Measurements from ENCODE around the gene HACD2.

HACD2 gene

DNA sequence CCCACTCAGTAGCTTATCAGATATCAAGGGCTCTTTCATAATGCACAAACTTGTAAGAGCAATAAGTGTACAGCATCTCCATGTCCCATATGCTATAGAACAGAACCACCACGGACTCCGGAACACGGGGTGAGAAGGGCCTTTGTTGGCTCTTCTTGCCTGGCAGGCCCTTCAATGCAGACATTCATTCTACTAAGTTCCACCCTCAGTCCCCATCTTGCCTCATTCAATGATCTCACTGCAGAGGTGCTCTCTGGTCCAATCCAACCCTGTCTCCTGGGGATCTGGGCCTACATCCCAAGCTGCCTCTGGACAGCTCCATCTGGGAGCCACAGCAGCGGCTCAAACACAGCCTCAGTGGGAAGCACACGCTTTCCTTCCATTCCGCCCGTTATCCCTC, 16.8 kb downstream of the HACD2 start:
- no peak for DNase-seq

DNA sequence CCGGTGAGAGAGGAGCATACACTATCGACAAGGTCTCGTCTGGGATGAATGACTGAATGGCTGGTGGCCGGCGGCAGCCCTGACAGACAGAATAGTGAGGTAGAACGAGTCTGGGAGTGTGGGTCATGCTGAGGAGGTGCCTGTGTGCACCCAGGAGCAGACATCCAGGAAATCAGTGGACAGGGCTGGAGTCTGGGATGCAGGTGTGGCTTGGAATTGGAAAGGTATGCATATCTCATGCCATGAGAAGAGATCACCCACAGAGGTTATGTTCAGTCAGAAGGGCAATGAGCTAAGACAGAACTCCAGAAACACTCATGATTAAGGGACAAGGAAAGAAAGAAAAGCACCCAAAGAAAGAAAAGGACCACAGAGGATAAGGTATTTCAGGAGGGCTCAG, 20.8 kb downstream of the HACD2 start:
- no peak for DNase-seq

DNA sequence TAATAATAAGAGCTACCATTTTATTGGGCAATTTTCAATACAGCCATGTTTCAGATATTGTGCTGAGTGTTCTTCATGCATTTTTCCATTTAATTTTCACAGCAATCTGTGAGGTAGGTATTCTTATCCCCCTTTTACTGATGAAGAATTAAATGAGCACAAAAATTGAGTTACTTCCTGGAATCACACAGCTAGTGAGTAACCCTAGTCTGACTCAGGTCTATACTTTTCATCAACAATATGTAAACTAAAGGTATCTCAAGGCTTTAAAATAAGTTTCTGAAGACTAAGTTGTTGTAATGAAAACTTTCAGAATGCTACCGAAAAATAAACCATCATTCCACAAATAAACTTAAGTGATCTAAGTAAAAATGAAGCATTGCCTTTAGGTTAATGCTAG, 22.3 kb downstream of the HACD2 start:
- DNase-seq: no peak

- no peak for DNase-seq
Measured at GRCh38 chr3:123561188-123561587, 23.7 kb downstream of the HACD2 start.

GRCh38 chr3:123559040-123559861, 25.6 kb downstream of the HACD2 start:
- peak; percentile 67 for DNase-seq

- no peak for DNase-seq
Measured at GRCh38 chr3:123553536-123553935, 31.3 kb downstream of the HACD2 start.

DNA sequence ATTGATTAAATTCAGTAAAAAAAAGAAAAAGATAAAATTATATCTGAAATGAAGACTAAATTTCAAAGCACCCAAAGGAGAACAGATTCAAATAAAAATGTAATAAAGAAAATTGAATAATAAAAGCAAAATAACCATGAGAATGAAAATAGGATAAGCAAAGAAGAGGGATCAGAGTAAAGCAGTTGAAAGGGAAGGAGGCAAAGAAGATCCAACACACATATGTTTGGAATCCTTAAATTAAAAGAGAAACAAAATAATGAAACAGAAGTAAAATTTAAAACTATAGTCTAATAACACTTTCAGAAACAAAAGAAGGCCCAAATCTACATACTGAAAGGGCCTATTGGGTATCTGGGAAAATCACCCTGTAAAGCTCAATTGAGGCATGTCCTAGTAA, 32.1 kb downstream of the HACD2 start:
- DNase-seq: no peak

DNA sequence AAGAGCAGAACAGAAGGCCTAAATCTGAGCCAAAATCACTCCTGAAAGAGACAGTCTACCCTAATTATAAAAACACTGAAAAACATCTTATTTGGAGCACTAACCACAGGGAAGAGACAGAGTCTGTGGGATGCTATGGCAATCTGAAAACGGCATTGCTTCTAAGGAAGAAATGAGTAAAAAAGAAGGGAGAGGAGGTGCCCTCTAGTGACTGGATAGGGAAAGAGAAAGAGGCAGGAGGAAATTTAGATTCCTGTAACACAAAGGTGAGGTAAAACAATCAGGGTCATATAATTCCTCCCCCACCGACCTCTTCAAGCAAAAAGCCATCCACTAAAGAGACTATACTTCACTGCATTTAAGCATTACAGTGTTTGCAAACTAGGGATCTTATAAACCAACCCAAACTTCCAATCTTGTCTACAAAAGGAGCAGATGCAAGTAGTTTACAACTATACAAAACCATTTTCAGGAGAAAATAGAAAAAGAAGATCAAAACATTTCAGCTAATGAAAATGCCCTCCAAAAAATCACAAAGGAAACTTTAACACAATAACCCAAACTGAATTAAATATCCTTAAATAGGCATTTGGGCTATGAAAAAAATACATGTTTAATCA, 32.6 kb downstream of the HACD2 start:
- peak; percentile 14 for DNase-seq

GRCh38 chr3:123547881-123548519, 36.9 kb downstream of the HACD2 start:
- DNase-seq: no peak

GRCh38 chr3:123546133-123546755, 38.6 kb downstream of the HACD2 start:
- no peak for DNase-seq

DNA sequence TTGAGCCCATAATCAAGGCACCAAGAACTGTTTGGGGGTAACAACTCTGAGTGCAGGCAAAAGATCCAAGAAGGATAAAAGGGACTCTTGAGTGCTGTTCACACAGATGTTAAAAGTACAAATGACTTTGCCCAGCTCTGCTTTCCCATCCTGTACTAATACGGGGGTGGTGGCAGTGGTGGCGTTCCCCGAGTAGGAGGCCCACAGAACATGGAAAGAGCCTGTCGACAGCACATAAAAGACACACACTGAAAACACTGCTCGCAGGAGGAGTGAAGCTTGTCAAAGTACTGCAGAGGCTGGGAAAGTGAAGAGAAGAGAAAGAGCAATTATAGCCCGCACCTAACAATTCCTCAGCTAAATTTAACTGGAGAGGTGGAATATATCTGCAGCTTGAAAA, 40.9 kb downstream of the HACD2 start:
- DNase-seq: no peak

DNA sequence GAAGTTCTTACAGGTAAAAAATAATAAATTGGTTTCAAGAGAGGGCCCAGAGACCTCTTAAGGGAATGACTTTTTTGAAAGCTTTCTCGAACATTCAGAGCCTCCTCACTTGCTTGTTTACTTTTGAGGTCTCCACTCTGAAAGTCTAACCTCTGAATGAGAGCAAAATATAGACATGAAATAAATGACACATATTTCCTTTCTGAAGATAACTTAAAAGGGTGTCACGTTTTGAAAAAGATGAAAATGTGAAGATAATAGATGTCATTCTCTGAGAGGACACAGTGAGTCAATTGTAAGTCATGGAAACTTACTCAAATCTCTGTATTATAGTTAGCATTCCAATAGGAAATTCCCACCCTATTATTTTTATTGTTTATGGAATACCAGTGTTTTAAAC, 44.6 kb downstream of the HACD2 start:
- no peak for DNase-seq

GRCh38 chr3:123536153-123536895, 48.5 kb downstream of the HACD2 start:
- no peak for DNase-seq

GRCh38 chr3:123535580-123535979, 49.3 kb downstream of the HACD2 start:
- no peak for DNase-seq

- no peak for DNase-seq
Measured at GRCh38 chr3:123534264-123534663, 50.6 kb downstream of the HACD2 start.

DNA sequence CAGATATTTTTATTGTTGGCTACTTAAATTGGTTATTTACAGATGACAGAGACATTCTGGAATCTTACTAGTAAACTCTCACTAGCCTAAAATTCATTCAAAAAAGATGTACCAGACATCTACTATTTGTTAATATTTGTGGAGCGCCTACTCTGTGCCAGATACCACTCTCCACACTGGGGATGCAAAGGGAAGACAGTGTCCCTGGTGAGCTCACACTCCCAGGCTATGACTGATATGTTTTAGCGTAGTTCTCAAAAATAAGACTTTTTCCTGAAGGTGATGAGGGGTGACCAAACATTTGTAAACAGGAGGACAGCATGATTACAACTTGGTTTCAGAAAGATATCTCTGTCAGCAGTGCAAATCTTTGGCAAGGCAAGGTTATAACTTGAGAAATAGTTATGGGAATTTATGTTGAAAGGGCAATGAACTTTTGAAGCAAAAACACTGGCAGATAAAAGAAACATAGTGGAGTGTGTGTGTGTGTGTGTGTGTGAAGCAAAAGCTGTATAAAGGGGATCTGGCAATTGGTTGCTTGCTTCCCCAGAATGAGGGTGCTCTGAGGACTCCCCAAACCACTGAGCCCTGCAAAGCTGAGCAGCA, 51.2 kb downstream of the HACD2 start:
- DNase-seq: no peak

GRCh38 chr3:123528130-123528529, 56.7 kb downstream of the HACD2 start:
- no peak for DNase-seq

DNA sequence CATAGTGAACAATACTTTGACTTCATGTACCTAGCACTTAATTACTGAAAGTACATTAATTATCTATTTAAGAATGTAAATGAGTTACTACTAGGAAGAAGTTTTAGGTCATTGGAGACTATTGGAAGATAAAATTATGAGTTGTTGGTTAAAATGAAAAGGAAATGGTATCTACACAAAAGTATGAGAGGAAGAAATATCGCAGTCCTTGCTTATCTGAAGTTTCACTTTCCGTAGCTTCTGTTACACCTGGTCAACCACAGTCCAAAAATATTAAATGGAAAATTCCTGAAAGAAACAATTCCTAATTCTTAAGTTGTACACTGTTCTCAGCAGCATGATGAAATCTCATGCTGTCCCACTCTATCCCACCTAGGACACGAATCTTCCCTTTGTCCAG, 57.8 kb downstream of the HACD2 start:
- no peak for DNase-seq

DNA sequence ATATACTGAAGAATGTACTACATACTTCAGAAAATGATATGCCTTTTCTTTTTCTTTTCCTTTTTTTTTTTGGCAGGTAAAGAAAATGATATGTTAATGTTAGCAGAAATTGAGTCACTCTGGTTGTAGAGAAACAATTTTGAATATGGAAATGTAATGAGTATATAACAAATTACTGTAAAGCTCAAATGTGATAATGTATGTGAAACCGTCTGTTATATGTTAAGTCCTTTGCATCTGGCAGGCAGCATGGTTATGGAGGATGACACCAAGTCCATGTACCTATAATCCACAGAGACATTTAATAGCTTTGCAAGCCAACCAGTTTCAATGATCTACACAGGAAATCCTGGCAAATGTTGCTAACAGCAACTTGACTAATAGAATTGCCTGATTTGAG, 58.4 kb downstream of the HACD2 start:
- no peak for DNase-seq

DNA sequence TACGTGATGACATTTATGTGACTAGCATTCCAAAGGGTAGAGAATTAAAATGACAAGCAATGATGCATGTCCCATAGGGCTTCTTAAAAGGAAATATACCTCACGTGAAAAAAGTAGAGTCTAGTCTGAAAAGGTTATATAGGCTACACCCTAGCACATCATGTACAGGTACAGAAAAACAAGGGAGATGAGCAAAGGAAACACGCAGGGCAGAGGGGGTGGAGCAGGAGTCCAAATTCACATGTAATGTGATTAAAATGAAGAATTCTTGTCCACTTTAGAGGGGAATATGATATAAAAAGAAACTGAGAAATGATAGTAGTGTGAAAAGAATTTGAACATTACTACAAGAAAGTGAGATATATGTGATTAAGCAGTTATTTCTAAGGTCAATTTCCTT, 59.4 kb downstream of the HACD2 start:
- DNase-seq: no peak

- DNase-seq: no peak
Measured at GRCh38 chr3:123524981-123525380, 59.9 kb downstream of the HACD2 start.

DNA sequence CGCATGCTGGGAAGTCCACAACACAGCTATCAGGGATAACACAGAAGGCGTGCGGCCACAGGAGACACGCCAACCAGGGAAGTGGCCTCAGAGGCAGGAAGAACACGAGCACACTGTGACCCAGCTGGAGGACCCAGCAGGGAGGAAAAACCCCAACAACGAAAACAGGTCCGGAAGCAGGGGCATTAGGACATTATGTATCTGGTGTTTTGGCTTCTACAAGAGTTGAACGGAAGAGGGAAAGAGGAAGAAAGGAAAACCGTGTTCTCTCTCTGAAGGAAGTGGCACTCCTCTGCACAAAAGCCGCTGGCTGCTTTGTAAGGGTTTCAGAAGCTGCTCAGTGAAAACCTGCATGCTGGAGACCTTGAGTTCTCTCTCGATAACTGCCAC, 61.8 kb downstream of the HACD2 start:
- DNase-seq: no peak
